ENCODE results near the gene SLC8A2.
A peak's percentile ranks its signal among the peaks of the same experiment; 100 is the strongest.

SLC8A2 gene

GRCh38 chr19:47471733-47472457 lies at the start of gene SLC8A2:
TSS of gene SLC8A2 (minus strand) at chr19:47471893. CDS start at chr19:47466403, 5,490 bp downstream.
- DNase-seq (ENCODE audit: low read depth in 2 of 3, low spot score in 2 of 3), result no peak

- DNase-seq (ENCODE audit: low read depth in 2 of 3, low spot score in 2 of 3), result no peak
Observed at GRCh38 chr19:47520839-47521238, 49.1 kb upstream of the SLC8A2 start.

GRCh38 chr19:47520343-47520806 lies 48.7 kb upstream of the SLC8A2 start:
- no peak for DNase-seq (ENCODE audit: low read depth in 2 of 3, low spot score in 2 of 3)

GRCh38 chr19:47518854-47519253 lies 47.2 kb upstream of the SLC8A2 start:
- no peak for DNase-seq (ENCODE audit: low read depth in 2 of 3, low spot score in 2 of 3)

- DNase-seq (ENCODE audit: low read depth in 2 of 3, low spot score in 2 of 3), result peak; percentile 49 to 61 (median 56)
Observed at GRCh38 chr19:47518139-47518538, 46.4 kb upstream of the SLC8A2 start.

GRCh38 chr19:47514869-47515588 lies 43.3 kb upstream of the SLC8A2 start, which contains the start of gene NAPA:
TSS of gene NAPA (minus strand) at chr19:47515063. CDS start at chr19:47514940, 123 bp downstream.
- peak; percentile 99 to 100 (median 99) for DNase-seq (ENCODE audit: low read depth in 2 of 3, low spot score in 2 of 3)

- no peak for DNase-seq (ENCODE audit: low read depth in 2 of 3, low spot score in 2 of 3)
Observed at GRCh38 chr19:47514151-47514868, 42.6 kb upstream of the SLC8A2 start.

GRCh38 chr19:47512948-47513319 lies 41.2 kb upstream of the SLC8A2 start:
- DNase-seq (ENCODE audit: low read depth in 2 of 3, low spot score in 2 of 3), result no peak

- DNase-seq (ENCODE audit: low read depth in 2 of 3, low spot score in 2 of 3), result no peak
Observed at GRCh38 chr19:47512183-47512947, 40.7 kb upstream of the SLC8A2 start.

- no peak for DNase-seq (ENCODE audit: low read depth in 2 of 3, low spot score in 2 of 3)
Observed at GRCh38 chr19:47511681-47512080, 40.0 kb upstream of the SLC8A2 start.

- no peak for DNase-seq (ENCODE audit: low read depth in 2 of 3, low spot score in 2 of 3)
Observed at GRCh38 chr19:47511128-47511517, 39.4 kb upstream of the SLC8A2 start.

GRCh38 chr19:47510516-47511127 lies 38.9 kb upstream of the SLC8A2 start:
- no peak for DNase-seq (ENCODE audit: low read depth in 2 of 3, low spot score in 2 of 3)

- DNase-seq (ENCODE audit: low read depth in 2 of 3, low spot score in 2 of 3), result no peak
Observed at GRCh38 chr19:47509973-47510372, 38.3 kb upstream of the SLC8A2 start.

- no peak for DNase-seq (ENCODE audit: low read depth in 2 of 3, low spot score in 2 of 3)
Observed at GRCh38 chr19:47509170-47509847, 37.6 kb upstream of the SLC8A2 start.

- no peak for DNase-seq (ENCODE audit: low read depth in 2 of 3, low spot score in 2 of 3)
Observed at GRCh38 chr19:47508721-47509120, 37.0 kb upstream of the SLC8A2 start.

GRCh38 chr19:47507924-47508553 lies 36.3 kb upstream of the SLC8A2 start:
- DNase-seq (ENCODE audit: low read depth in 2 of 3, low spot score in 2 of 3), result no peak

- DNase-seq (ENCODE audit: low read depth in 2 of 3, low spot score in 2 of 3), result no peak
Observed at GRCh38 chr19:47507012-47507411, 35.3 kb upstream of the SLC8A2 start.

GRCh38 chr19:47506459-47506858 lies 34.8 kb upstream of the SLC8A2 start:
- no peak for DNase-seq (ENCODE audit: low read depth in 2 of 3, low spot score in 2 of 3)

GRCh38 chr19:47505506-47505905 lies 33.8 kb upstream of the SLC8A2 start:
- DNase-seq (ENCODE audit: low read depth in 2 of 3, low spot score in 2 of 3), result no peak

GRCh38 chr19:47503826-47504150 lies 32.1 kb upstream of the SLC8A2 start:
- DNase-seq (ENCODE audit: low read depth in 2 of 3, low spot score in 2 of 3), result no peak
